Measurements from ENCODE around the gene DCHS1. TPM values are rescaled to one million over a fixed set of nuclear protein-coding genes. Genes with fewer than 3 reads are reported as not detected.

DCHS1 gene
- total and polyA plus RNA-seq, 4 donors: 0.68 to 8.9 (median 5.8) TPM

- Histone ChIP-seq H3K36me3 (ENCODE audit: control insufficient read depth in 4 of 4, insufficient read depth in 3 of 4, low read depth in 1 of 4, low read length in 3 of 4) (peaks cover 7 to 30% (median 27%) of the 10 kb centered on the region in 4 donors), H3K4me1 (ENCODE audit: control insufficient read depth in 4 of 4, insufficient read depth in 4 of 4, low read length in 3 of 4) (peaks cover 3 to 52% (median 37%) of the 10 kb centered on the region in 4 donors), H3K27ac (ENCODE audit: low read depth in 1 of 2, low read length in 2 of 2) (no peak overlapping the region), H3K27me3 (ENCODE audit: control insufficient read depth in 4 of 4, insufficient read depth in 4 of 4, low read length in 3 of 4) (no peaks in the 10 kb centered on the region), H3K4me3 (ENCODE audit: low read depth in 1 of 3, low read length in 3 of 3) (no peak overlapping the region), H3K9ac (ENCODE audit: low read depth in 1 of 2, low read length in 2 of 2) (no peak overlapping the region), H3K9me3 (ENCODE audit: control insufficient read depth in 4 of 4, low read length in 3 of 4) (no peaks in the 10 kb centered on the region)
- no peak for TF ChIP-seq ATF3 (IDR thresholded peaks at IDR 0.05)
- TF ChIP-seq EGR1 (IDR thresholded peaks at IDR 0.05; ENCODE audit: low read depth in 2 of 2): no peak
- no peak for TF ChIP-seq GABPA (IDR thresholded peaks at IDR 0.05 in 1 of 2, conservative IDR thresholded peaks at IDR 0.05 in 1 of 2)
- no peak for TF ChIP-seq RXRA (IDR thresholded peaks at IDR 0.05)
- TF ChIP-seq TAF1 (conservative IDR thresholded peaks at IDR 0.05): no peak
- no peak for TF ChIP-seq FOXA2 (IDR thresholded peaks at IDR 0.05)
- no peak for TF ChIP-seq HNF4A (conservative IDR thresholded peaks at IDR 0.05)
- WGBS: 92% methylated on average over 14 of the region's 14 CpGs
- peak; percentile 22 for DNase-seq (ENCODE audit: low spot score)
Observed at GRCh38 chr11:6608726-6609501, 46.7 kb downstream of the DCHS1 start.

GRCh38 chr11:6608011-6608410, 47.6 kb downstream of the DCHS1 start:
- TF ChIP-seq FOXA2 (IDR thresholded peaks at IDR 0.05): no peak
- no peak for TF ChIP-seq GABPA (IDR thresholded peaks at IDR 0.05 in 1 of 2, conservative IDR thresholded peaks at IDR 0.05 in 1 of 2)
- no peak for TF ChIP-seq RAD21 (IDR thresholded peaks at IDR 0.05)
- TF ChIP-seq RXRA (IDR thresholded peaks at IDR 0.05): no peak
- TF ChIP-seq CTCF (IDR thresholded peaks at IDR 0.05; ENCODE audit: low read depth, low read length, missing input control): no peak
- no peak for TF ChIP-seq YY1 (IDR thresholded peaks at IDR 0.05)
- no peak for TF ChIP-seq EGR1 (IDR thresholded peaks at IDR 0.05; ENCODE audit: low read depth in 2 of 2)
- no peak for TF ChIP-seq NR2F2 (IDR thresholded peaks at IDR 0.05)
- TF ChIP-seq HNF4A (conservative IDR thresholded peaks at IDR 0.05): no peak
- TF ChIP-seq TAF1 (conservative IDR thresholded peaks at IDR 0.05): no peak
- TF ChIP-seq ATF3 (IDR thresholded peaks at IDR 0.05): no peak
- no peak for TF ChIP-seq SP1 (IDR thresholded peaks at IDR 0.05)
- no peak for TF ChIP-seq ZBTB33 (IDR thresholded peaks at IDR 0.05)
- DNase-seq (ENCODE audit: low spot score): peak; percentile 28
- Histone ChIP-seq H3K27ac (ENCODE audit: low read depth in 1 of 2, low read length in 2 of 2) (peak overlapping the region; percentile 55 to 58), H3K36me3 (ENCODE audit: control insufficient read depth in 4 of 4, insufficient read depth in 3 of 4, low read depth in 1 of 4, low read length in 3 of 4) (peaks cover 7 to 30% (median 27%) of the 10 kb centered on the region in 4 donors), H3K9ac (ENCODE audit: low read depth in 1 of 2, low read length in 2 of 2) (no peak overlapping the region), H3K27me3 (ENCODE audit: control insufficient read depth in 4 of 4, insufficient read depth in 4 of 4, low read length in 3 of 4) (no peaks in the 10 kb centered on the region), H3K4me1 (ENCODE audit: control insufficient read depth in 4 of 4, insufficient read depth in 4 of 4, low read length in 3 of 4) (peaks cover 3 to 50% (median 36%) of the 10 kb centered on the region in 4 donors), H3K9me3 (ENCODE audit: control insufficient read depth in 4 of 4, low read length in 3 of 4) (no peaks in the 10 kb centered on the region), H3K4me3 (ENCODE audit: low read depth in 1 of 3, low read length in 3 of 3) (no peak overlapping the region)
- 93% methylated on average over 9 of the region's 9 CpGs for WGBS
